Measurements from ENCODE around the gene SCP2. TPM values are rescaled to one million over a fixed set of nuclear protein-coding genes. Genes with fewer than 3 reads are reported as not detected.

SCP2 gene

GRCh38 chr1:53093451-53093754, 166.3 kb downstream of the SCP2 start:
- 93% methylated on average over 8 of the region's 8 CpGs for WGBS
- no peak overlapping the region for H2AFZ ChIP-seq (ENCODE audit: low read depth, low read length)
- no peak overlapping the region for H2BK5ac ChIP-seq (ENCODE audit: low read depth, low read length, poor library complexity, severe bottlenecking)
- H3K14ac ChIP-seq (ENCODE audit: low read length in 2 of 2), result no peak overlapping the region
- H2BK12ac ChIP-seq (ENCODE audit: low read length in 2 of 2), result peak overlapping the region in 1 of 2 experiments; percentile 88
- peaks cover 14% of the 10 kb centered on the region for H3K4me1 ChIP-seq (ENCODE audit: control insufficient read depth, insufficient read depth, low read depth, low read length)
- H3K79me1 ChIP-seq (replicated peaks; ENCODE audit: low read length, poor library complexity, severe bottlenecking), result no peaks in the 10 kb centered on the region
- H2BK120ac ChIP-seq (ENCODE audit: low read depth, low read length), result no peak overlapping the region
- H2BK15ac ChIP-seq (ENCODE audit: low read depth, poor library complexity, severe bottlenecking), result peak overlapping the region; percentile 58
- no peak overlapping the region for H3K4me2 ChIP-seq (ENCODE audit: low read length, poor library complexity, severe bottlenecking)
- peaks cover 0 to 5% of the 10 kb centered on the region in 2 experiments for H3K36me3 ChIP-seq (ENCODE audit: control insufficient read depth in 1 of 2, insufficient read depth in 2 of 2, low read depth in 1 of 2, low read length in 2 of 2)
- H3K9me3 ChIP-seq (ENCODE audit: control insufficient read depth, low read length), result no peaks in the 10 kb centered on the region
- H2AK5ac ChIP-seq (ENCODE audit: low read length, severe bottlenecking), result no peak overlapping the region
- no peak overlapping the region for H3K23ac ChIP-seq (ENCODE audit: low read length in 2 of 2)
- no peak overlapping the region for H3K4me3 ChIP-seq (ENCODE audit: insufficient read depth in 1 of 2, low read depth in 1 of 2, low read length in 2 of 2)
- peak overlapping the region in 1 of 2 experiments; percentile 48 for H3K18ac ChIP-seq (ENCODE audit: low read depth in 1 of 2, low read length in 2 of 2)
- no peaks in the 10 kb centered on the region for H3K27me3 ChIP-seq (ENCODE audit: control insufficient read depth in 1 of 2, insufficient read depth in 1 of 2, low read length in 2 of 2)
- H3K4ac ChIP-seq (ENCODE audit: low read depth in 1 of 2, low read length in 2 of 2), result peak overlapping the region in 1 of 2 experiments; percentile 7
- H4K8ac ChIP-seq (ENCODE audit: low read length), result peak overlapping the region; percentile 22
- peak overlapping the region; percentile 84 for H4K91ac ChIP-seq (ENCODE audit: low read length)
- no peak overlapping the region for H3K27ac ChIP-seq (ENCODE audit: low read length, poor library complexity, severe bottlenecking)
- H3K9ac ChIP-seq (ENCODE audit: low read length), result no peak overlapping the region
- DNase-seq, result no peak

- Histone ChIP-seq H3K4ac (ENCODE audit: low read depth in 1 of 2, low read length in 2 of 2) (peak overlapping the region; percentile 27 to 39), H4K8ac (ENCODE audit: low read length) (peak overlapping the region; percentile 58), H3K79me1 (replicated peaks; ENCODE audit: low read length, poor library complexity, severe bottlenecking) (no peaks in the 10 kb centered on the region), H3K18ac (ENCODE audit: low read depth in 1 of 2, low read length in 2 of 2) (peak overlapping the region; percentile 18 to 76), H3K4me2 (ENCODE audit: low read length, poor library complexity, severe bottlenecking) (no peak overlapping the region), H2BK5ac (ENCODE audit: low read depth, low read length, poor library complexity, severe bottlenecking) (no peak overlapping the region), H3K23ac (ENCODE audit: low read length in 2 of 2) (no peak overlapping the region), H3K9ac (ENCODE audit: low read length) (no peak overlapping the region), H3K27me3 (ENCODE audit: control insufficient read depth in 1 of 2, insufficient read depth in 1 of 2, low read length in 2 of 2) (no peaks in the 10 kb centered on the region), H3K9me3 (ENCODE audit: control insufficient read depth, low read length) (no peaks in the 10 kb centered on the region), H3K14ac (ENCODE audit: low read length in 2 of 2) (peak overlapping the region in 1 of 2 experiments; percentile 23), H4K91ac (ENCODE audit: low read length) (peak overlapping the region; percentile 84), H3K4me1 (ENCODE audit: control insufficient read depth, insufficient read depth, low read depth, low read length) (peaks cover 14% of the 10 kb centered on the region), H2BK120ac (ENCODE audit: low read depth, low read length) (no peak overlapping the region), H2BK15ac (ENCODE audit: low read depth, poor library complexity, severe bottlenecking) (peak overlapping the region; percentile 36), H3K27ac (ENCODE audit: low read length, poor library complexity, severe bottlenecking) (no peak overlapping the region), H2AK5ac (ENCODE audit: low read length, severe bottlenecking) (no peak overlapping the region), H3K4me3 (ENCODE audit: insufficient read depth in 1 of 2, low read depth in 1 of 2, low read length in 2 of 2) (no peak overlapping the region), H3K36me3 (ENCODE audit: control insufficient read depth in 1 of 2, insufficient read depth in 2 of 2, low read depth in 1 of 2, low read length in 2 of 2) (peaks cover 0 to under 1% of the 10 kb centered on the region in 2 experiments), H2AFZ (ENCODE audit: low read depth, low read length) (no peak overlapping the region), H2BK12ac (ENCODE audit: low read length in 2 of 2) (peak overlapping the region in 1 of 2 experiments; percentile 88)
- WGBS, result 95% methylated on average over 20 of the region's 20 CpGs
- no peak for DNase-seq
These were observed 166.9 kb downstream of the SCP2 start for GRCh38 chr1:53093778-53094532.

GRCh38 chr1:53094533-53094919, 167.4 kb downstream of the SCP2 start:
- Histone ChIP-seq H2BK5ac (ENCODE audit: low read depth, low read length, poor library complexity, severe bottlenecking) (no peak overlapping the region), H3K36me3 (ENCODE audit: control insufficient read depth in 1 of 2, insufficient read depth in 2 of 2, low read depth in 1 of 2, low read length in 2 of 2) (no peaks in the 10 kb centered on the region), H2BK15ac (ENCODE audit: low read depth, poor library complexity, severe bottlenecking) (peak overlapping the region; percentile 6), H2BK120ac (ENCODE audit: low read depth, low read length) (no peak overlapping the region), H3K18ac (ENCODE audit: low read depth in 1 of 2, low read length in 2 of 2) (peak overlapping the region in 1 of 2 experiments; percentile 76), H2AK5ac (ENCODE audit: low read length, severe bottlenecking) (no peak overlapping the region), H2AFZ (ENCODE audit: low read depth, low read length) (no peak overlapping the region), H3K14ac (ENCODE audit: low read length in 2 of 2) (peak overlapping the region in 1 of 2 experiments; percentile 45), H3K4ac (ENCODE audit: low read depth in 1 of 2, low read length in 2 of 2) (peak overlapping the region; percentile 39 to 43), H4K8ac (ENCODE audit: low read length) (no peak overlapping the region), H3K4me2 (ENCODE audit: low read length, poor library complexity, severe bottlenecking) (no peak overlapping the region), H4K91ac (ENCODE audit: low read length) (peak overlapping the region; percentile 88), H3K4me1 (ENCODE audit: control insufficient read depth, insufficient read depth, low read depth, low read length) (peaks cover 12% of the 10 kb centered on the region), H3K9me3 (ENCODE audit: control insufficient read depth, low read length) (no peaks in the 10 kb centered on the region), H3K9ac (ENCODE audit: low read length) (no peak overlapping the region), H3K4me3 (ENCODE audit: insufficient read depth in 1 of 2, low read depth in 1 of 2, low read length in 2 of 2) (no peak overlapping the region), H2BK12ac (ENCODE audit: low read length in 2 of 2) (peak overlapping the region in 1 of 2 experiments; percentile 59), H3K27ac (ENCODE audit: low read length, poor library complexity, severe bottlenecking) (no peak overlapping the region), H3K27me3 (ENCODE audit: control insufficient read depth in 1 of 2, insufficient read depth in 1 of 2, low read length in 2 of 2) (no peaks in the 10 kb centered on the region), H3K23ac (ENCODE audit: low read length in 2 of 2) (no peak overlapping the region), H3K79me1 (replicated peaks; ENCODE audit: low read length, poor library complexity, severe bottlenecking) (no peaks in the 10 kb centered on the region)
- no peak for DNase-seq
- WGBS, result 88% methylated on average over 13 of the region's 13 CpGs

Small RNA genes lying within 50 kb of the gene (small RNA-seq; reads per million reads assigned to genes)
- gene AC099677.1 (ENCODE audit: low read depth) (not detected), gene AC099677.2 (ENCODE audit: low read depth) (not detected), gene HIGD1AP11 (ENCODE audit: low read depth) (not detected), gene MIR1273F (ENCODE audit: low read depth) (not detected), gene MIR1273G (ENCODE audit: low read depth) (not detected), gene MIR5095 (ENCODE audit: low read depth) (not detected)

Data from mesenchymal stem cell (in vitro differentiated cells and primary cell).